ENCODE results near the gene SPON1.

DNA sequence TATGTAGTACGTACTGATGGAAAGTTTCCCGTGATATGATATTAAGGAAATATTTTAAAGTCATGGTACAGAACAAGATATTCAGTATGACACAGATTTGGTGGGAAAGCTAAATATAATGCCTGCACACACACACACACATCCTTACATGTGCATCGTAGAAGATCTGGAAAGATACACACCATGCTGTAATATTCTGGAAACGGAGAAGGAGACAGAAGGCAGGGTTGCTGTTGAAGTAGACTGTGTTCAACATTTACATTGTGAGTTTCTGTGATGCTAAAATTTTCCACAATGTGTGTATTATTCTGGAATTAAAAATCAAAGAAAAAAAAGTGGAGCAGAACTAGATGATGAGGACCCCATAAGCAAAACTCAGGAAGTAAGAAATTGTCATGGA is 278.4 kb downstream of the SPON1 start:
- TF ChIP-seq, protein P1, sequence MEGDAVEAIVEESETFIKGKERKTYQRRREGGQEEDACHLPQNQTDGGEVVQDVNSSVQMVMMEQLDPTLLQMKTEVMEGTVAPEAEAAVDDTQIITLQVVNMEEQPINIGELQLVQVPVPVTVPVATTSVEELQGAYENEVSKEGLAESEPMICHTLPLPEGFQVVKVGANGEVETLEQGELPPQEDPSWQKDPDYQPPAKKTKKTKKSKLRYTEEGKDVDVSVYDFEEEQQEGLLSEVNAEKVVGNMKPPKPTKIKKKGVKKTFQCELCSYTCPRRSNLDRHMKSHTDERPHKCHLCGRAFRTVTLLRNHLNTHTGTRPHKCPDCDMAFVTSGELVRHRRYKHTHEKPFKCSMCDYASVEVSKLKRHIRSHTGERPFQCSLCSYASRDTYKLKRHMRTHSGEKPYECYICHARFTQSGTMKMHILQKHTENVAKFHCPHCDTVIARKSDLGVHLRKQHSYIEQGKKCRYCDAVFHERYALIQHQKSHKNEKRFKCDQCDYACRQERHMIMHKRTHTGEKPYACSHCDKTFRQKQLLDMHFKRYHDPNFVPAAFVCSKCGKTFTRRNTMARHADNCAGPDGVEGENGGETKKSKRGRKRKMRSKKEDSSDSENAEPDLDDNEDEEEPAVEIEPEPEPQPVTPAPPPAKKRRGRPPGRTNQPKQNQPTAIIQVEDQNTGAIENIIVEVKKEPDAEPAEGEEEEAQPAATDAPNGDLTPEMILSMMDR (IDR thresholded peaks at IDR 0.05) = no peak
- TF ChIP-seq POLR2A (IDR thresholded peaks at IDR 0.05) = no peak
